ENCODE results near the gene PYCARD.

- TF ChIP-seq CTCF (conservative IDR thresholded peaks at IDR 0.05) (no peak), EZH2 (IDR thresholded peaks at IDR 0.05; ENCODE audit: low read depth) (no peak)
These were observed 26.9 kb upstream of the PYCARD start for GRCh38 chr16:31229501-31229900.
